ENCODE measurements around the gene PRTG.

DNA sequence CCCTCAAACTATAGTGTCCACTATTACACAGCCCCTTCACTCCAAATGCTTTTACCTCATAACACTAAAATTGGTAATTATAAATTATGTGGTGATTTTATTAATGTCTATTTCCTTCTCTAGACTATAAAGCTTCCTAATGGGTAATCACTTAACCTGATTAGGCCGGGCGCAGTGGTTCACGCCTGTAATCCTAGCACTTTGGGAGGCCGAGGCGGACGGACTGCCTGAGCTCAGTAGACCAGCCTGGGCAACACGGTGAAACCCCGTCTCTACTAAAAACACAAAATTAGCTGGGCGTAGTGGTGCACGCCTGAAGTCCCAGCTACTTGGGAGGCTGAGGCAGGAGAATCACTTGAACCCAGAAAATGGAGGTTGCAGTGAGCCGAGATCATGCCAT is 83.5 kb downstream of the PRTG start:
- TF ChIP-seq REST (IDR thresholded peaks at IDR 0.05; ENCODE audit: insufficient replicate concordance, low read depth) (no peak), CTCF (IDR thresholded peaks at IDR 0.05; ENCODE audit: insufficient read depth, low read length) (no peak)
